Measurements from ENCODE around the gene CHCHD6.

Gene CHCHD6

GRCh38 chr3:126665959-126666657 is 37.9 kb upstream of the CHCHD6 start:
- no peak for TF ChIP-seq CTCF (IDR thresholded peaks at IDR 0.05; ENCODE audit: borderline replicate concordance, insufficient read depth, low read depth, low read length)

GRCh38 chr3:126666658-126667528 is 37.1 kb upstream of the CHCHD6 start:
- TF ChIP-seq CTCF (IDR thresholded peaks at IDR 0.05; ENCODE audit: borderline replicate concordance, insufficient read depth, low read depth, low read length) = no peak
- no peak overlapping the region for H3K4me3 ChIP-seq (ENCODE audit: low read depth, low read length)

More at GRCh38 chr3:126665959-126666657, 37.9 kb upstream of the CHCHD6 start:
- H3K4me3 ChIP-seq (ENCODE audit: low read depth, low read length) = no peak overlapping the region

GRCh38 chr3:126667631-126668449 is 36.2 kb upstream of the CHCHD6 start:
- no peak overlapping the region for H3K4me3 ChIP-seq (ENCODE audit: low read depth, low read length)
- TF ChIP-seq CTCF (IDR thresholded peaks at IDR 0.05; ENCODE audit: borderline replicate concordance, insufficient read depth, low read depth, low read length) = no peak

- no peak overlapping the region for H3K4me3 ChIP-seq (ENCODE audit: low read depth, low read length)
- no peak for TF ChIP-seq CTCF (IDR thresholded peaks at IDR 0.05; ENCODE audit: borderline replicate concordance, insufficient read depth, low read depth, low read length)
Measured at GRCh38 chr3:126668450-126669401, 35.3 kb upstream of the CHCHD6 start.

GRCh38 chr3:126671521-126671920 is 32.5 kb upstream of the CHCHD6 start:
- TF ChIP-seq CTCF (IDR thresholded peaks at IDR 0.05; ENCODE audit: borderline replicate concordance, insufficient read depth, low read depth, low read length) = no peak
- H3K4me3 ChIP-seq (ENCODE audit: low read depth, low read length) = no peak overlapping the region

GRCh38 chr3:126672340-126672739 is 31.7 kb upstream of the CHCHD6 start:
- no peak for TF ChIP-seq CTCF (IDR thresholded peaks at IDR 0.05; ENCODE audit: borderline replicate concordance, insufficient read depth, low read depth, low read length)

More at GRCh38 chr3:126672340-126672739, 31.7 kb upstream of the CHCHD6 start:
- no peak overlapping the region for H3K4me3 ChIP-seq (ENCODE audit: low read depth, low read length)
